Gastrocnemius medialis (tissue), 4 donors: Measurements from ENCODE around the gene TRAPPC3.

Experiments used
- CTCF ChIP-seq, 5 experiments: fragments of 450-650 bp in 3 of 5; fragments of 200-600 bp in 2 of 5; sonication (generic) in 2 of 5; IDR thresholded peaks in 4 of 5; conservative IDR thresholded peaks in 1 of 5; 1 replicate in 4 of 5; 2 replicates in 1 of 5; pipeline ENCODE4 v1.5.1; 2016 to 2019; ENCODE audit warnings: antibody characterized with exemption in 5 of 5, mild to moderate bottlenecking in 3 of 5, moderate library complexity in 3 of 5
- POLR2A ChIP-seq, 2 donors: fragments of 450-650 bp; IDR thresholded peaks; one replicate each; pipeline ENCODE4 v1.6.1; 2017; ENCODE audit warnings: antibody characterized with exemption in 2 of 2, mild to moderate bottlenecking in 2 of 2, moderate library complexity in 2 of 2

GRCh38 chr1:36126797-36127500 is 22.3 kb downstream of the TRAPPC3 start:
- TF ChIP-seq CTCF (IDR thresholded peaks at IDR 0.05 in 4 of 5, conservative IDR thresholded peaks at IDR 0.05 in 1 of 5) (no peak), POLR2A (IDR thresholded peaks at IDR 0.05) (no peak)
